Measurements from ENCODE around the gene NKX6-1.

NKX6-1 gene

GRCh38 chr4:84472154-84472553, 26.9 kb downstream of the NKX6-1 start:
- no peak for DNase-seq

GRCh38 chr4:84470204-84470785, 28.8 kb downstream of the NKX6-1 start:
- no peak for DNase-seq

- DNase-seq = no peak
Measured at GRCh38 chr4:84467601-84468000, 31.5 kb downstream of the NKX6-1 start.

- no peak for DNase-seq
Measured at GRCh38 chr4:84459783-84460182, 39.3 kb downstream of the NKX6-1 start.

- no peak for DNase-seq
Measured at GRCh38 chr4:84456157-84456556, 42.9 kb downstream of the NKX6-1 start.

- no peak for DNase-seq
Measured at GRCh38 chr4:84455697-84456096, 43.4 kb downstream of the NKX6-1 start.

- no peak for DNase-seq
Measured at GRCh38 chr4:84451546-84451945, 47.5 kb downstream of the NKX6-1 start.

GRCh38 chr4:84443523-84443922, 55.6 kb downstream of the NKX6-1 start:
- no peak for DNase-seq

GRCh38 chr4:84442778-84443177, 56.3 kb downstream of the NKX6-1 start:
- DNase-seq = no peak

Measured in NCI-H446 treated with DMSO at 0.1 percent for 48 hours (cell line).